H9 (cell line): Measurements from ENCODE around the gene MSANTD1. TPM values are rescaled to one million over a fixed set of nuclear protein-coding genes. Genes with fewer than 3 reads are reported as not detected.

ENCODE experiments used
- DNase-seq: peaks from one replicate; pipeline ENCODE4 v3.0.0-alpha.2; 2017
- H2AFZ ChIP-seq: one replicate; pipeline ENCODE4 v1.6.1; 2013; ENCODE audit warnings: mild to moderate bottlenecking, low read length, control low read depth, moderate library complexity
- H2AK5ac ChIP-seq: 2 replicates; pipeline ENCODE4 v1.6.1; 2013; ENCODE audit warnings: low read length, control low read depth, mixed read lengths; ENCODE audit not compliant: insufficient read length
- H2BK120ac ChIP-seq: one replicate; pipeline ENCODE4 v1.6.1; 2013; ENCODE audit warnings: low read depth, mild to moderate bottlenecking, low read length, control low read depth, inconsistent platforms; ENCODE audit not compliant: poor library complexity, severe bottlenecking
- H2BK12ac ChIP-seq: 2 replicates; pipeline ENCODE4 v1.6.1; 2013; ENCODE audit warnings: low read length, control low read depth, mixed read lengths, low read depth; ENCODE audit not compliant: insufficient read length
- H2BK15ac ChIP-seq: 2 replicates; pipeline ENCODE4 v1.6.1; 2013; ENCODE audit warnings: low read depth, low read length, control low read depth
- H2BK20ac ChIP-seq: one replicate; pipeline ENCODE4 v1.6.1; 2013; ENCODE audit warnings: low read depth, mild to moderate bottlenecking, low read length, control low read depth, inconsistent platforms; ENCODE audit not compliant: poor library complexity, severe bottlenecking
- H2BK5ac ChIP-seq: 2 replicates; pipeline ENCODE4 v1.6.1; 2013; ENCODE audit warnings: low read length, control low read depth, mixed read lengths; ENCODE audit not compliant: insufficient read length
- H3K14ac ChIP-seq: 2 replicates; pipeline ENCODE4 v1.6.1; 2013; ENCODE audit warnings: low read length, control low read depth; ENCODE audit not compliant: insufficient read depth
- H3K18ac ChIP-seq: 2 replicates; pipeline ENCODE4 v1.6.1; 2013; ENCODE audit warnings: low read depth, mild to moderate bottlenecking, mixed read lengths, low read length, control low read depth; ENCODE audit not compliant: insufficient read length
- H3K23ac ChIP-seq: 2 replicates; pipeline ENCODE4 v1.6.1; 2013; ENCODE audit warnings: low read length, control low read depth, mixed read lengths, low read depth; ENCODE audit not compliant: insufficient read length
- H3K23me2 ChIP-seq: 2 replicates; pipeline ENCODE4 v1.6.1; 2013; ENCODE audit warnings: low read depth, mild to moderate bottlenecking, mixed read lengths, low read length, control low read depth; ENCODE audit not compliant: insufficient read length, poor library complexity, severe bottlenecking
- H3K27ac ChIP-seq: 2 replicates; pipeline ENCODE4 v1.5.1; 2013; ENCODE audit warnings: low read length, control low read depth, mixed read lengths, low read depth; ENCODE audit not compliant: insufficient read length
- H3K27me3 ChIP-seq: 2 replicates; pipeline ENCODE4 v1.6.1; 2013; ENCODE audit warnings: low read length, control low read depth, inconsistent platforms; ENCODE audit not compliant: insufficient read depth
- H3K4ac ChIP-seq: 2 replicates; pipeline ENCODE4 v1.6.1; 2013; ENCODE audit warnings: low read depth, mild to moderate bottlenecking, control low read depth, inconsistent platforms, low read length, moderate library complexity
- H3K4me1 ChIP-seq: 2 replicates; pipeline ENCODE4 v1.6.1; 2013; ENCODE audit warnings: low read length, control low read depth, inconsistent platforms; ENCODE audit not compliant: insufficient read depth
- H3K4me2 ChIP-seq: 2 replicates; pipeline ENCODE4 v1.6.1; 2013; ENCODE audit warnings: low read length, control low read depth, mixed read lengths; ENCODE audit not compliant: insufficient read length, insufficient read depth
- H3K56ac ChIP-seq: 2 replicates; pipeline ENCODE4 v1.6.1; 2013; ENCODE audit warnings: low read depth, mild to moderate bottlenecking, mixed read lengths, low read length, control low read depth; ENCODE audit not compliant: insufficient read length
- H3K79me1 ChIP-seq: 2 replicates; pipeline ENCODE4 v1.6.1; 2013; ENCODE audit warnings: low read depth, mild to moderate bottlenecking, moderate library complexity, low read length, control low read depth, inconsistent platforms; ENCODE audit not compliant: insufficient read depth, poor library complexity, severe bottlenecking
- H3K79me2 ChIP-seq: 2 replicates; pipeline ENCODE4 v1.6.1; 2013; ENCODE audit warnings: low read length, control low read depth, inconsistent platforms; ENCODE audit not compliant: insufficient read depth
- H3K9ac ChIP-seq: 2 replicates; pipeline ENCODE4 v1.6.1; 2013; ENCODE audit warnings: low read length, control low read depth, mixed read lengths; ENCODE audit not compliant: insufficient read length; ENCODE audit errors: extremely low read depth
- H3K9me3 ChIP-seq: one replicate; pipeline ENCODE4 v1.6.1; 2013; ENCODE audit warnings: low read depth, low read length, inconsistent platforms; ENCODE audit not compliant: control insufficient read depth
- H3T11ph ChIP-seq: one replicate; pipeline ENCODE4 v1.6.1; 2013; ENCODE audit warnings: mild to moderate bottlenecking, low read length, control low read depth, inconsistent platforms
- H4K20me1 ChIP-seq: one replicate; pipeline ENCODE4 v1.6.1; 2013; ENCODE audit not compliant: control insufficient read depth, insufficient read length, insufficient read depth
- H4K5ac ChIP-seq: 2 replicates; pipeline ENCODE4 v1.6.1; 2013; ENCODE audit warnings: low read depth, mild to moderate bottlenecking, mixed read lengths, low read length, control low read depth; ENCODE audit not compliant: insufficient read length
- H4K8ac ChIP-seq: replicated peaks from 2 replicates; pipeline ENCODE4 v1.6.1; 2013; ENCODE audit warnings: low read length, control low read depth, mixed read lengths, low read depth; ENCODE audit not compliant: insufficient read length
- H4K91ac ChIP-seq: 2 replicates; pipeline ENCODE4 v1.6.1; 2013; ENCODE audit warnings: low read depth, mild to moderate bottlenecking, moderate library complexity, mixed read lengths, low read length, control low read depth; ENCODE audit not compliant: insufficient read length
- H3K27ac Mint-ChIP-seq, 3 experiments: 2 replicates in 2 of 3; 3 replicates in 1 of 3; pipeline ENCODE4 v1.8.0; 2020 to 2021; ENCODE audit warnings: mixed read lengths in 3 of 3, mild to moderate bottlenecking in 1 of 3, moderate library complexity in 1 of 3
- H3K27me3 Mint-ChIP-seq: 2 replicates; pipeline ENCODE4 v1.8.0; 2021; ENCODE audit warnings: low read depth, mild to moderate bottlenecking, moderate library complexity, mixed read lengths
- H3K36me3 Mint-ChIP-seq, 3 experiments: 2 replicates in 2 of 3; 3 replicates in 1 of 3; pipeline ENCODE4 v1.8.0; 2020 to 2021; ENCODE audit warnings: low read depth in 3 of 3, mixed read lengths in 3 of 3; ENCODE audit not compliant: insufficient read depth in 1 of 3
- H3K4me1 Mint-ChIP-seq, 2 experiments: 2 replicates each; pipeline ENCODE4 v1.8.0; 2020; ENCODE audit warnings: mixed read lengths in 2 of 2
- H3K4me3 Mint-ChIP-seq, 2 experiments: 2 replicates in 1 of 2; 3 replicates in 1 of 2; pipeline ENCODE4 v1.8.0; 2020 to 2021; ENCODE audit warnings: mild to moderate bottlenecking in 2 of 2, mixed read lengths in 2 of 2, moderate library complexity in 1 of 2
- H3K9me3 Mint-ChIP-seq, 2 experiments: 2 replicates in 1 of 2; 3 replicates in 1 of 2; pipeline ENCODE4 v1.8.0; 2020; ENCODE audit warnings: mild to moderate bottlenecking in 2 of 2, mixed read lengths in 2 of 2, moderate library complexity in 1 of 2
- WGBS: extraction: QIAGEN DNeasy Blood & Tissue Kit; methylation state at CpG from one replicate; pipeline ENCODE4 v1.1.7; 2013; ENCODE audit warnings: missing lambda C conversion rate, low lambda C conversion rate, mixed read lengths; ENCODE audit not compliant: insufficient read length; ENCODE audit errors: extremely low coverage; 5-methylcytosine and 5-hydroxymethylcytosine counted together
- total RNA-seq: library from RNA; stranded (reverse); gene quantifications from 2 replicates; pipeline ENCODE4 v1.2.1, GENCODE V29; 2021
- TF ChIP-seq, protein P1 (sequence below): fragments of 200-600 bp; sonication (generic); conservative IDR thresholded peaks from 3 replicates; pipeline ENCODE4 v1.8.0; 2021; ENCODE audit warnings: antibody characterized with exemption, mild to moderate bottlenecking

MSANTD1 gene
- total RNA-seq, 1 experiment from 2014 or later, result 0.83 TPM

DNA sequence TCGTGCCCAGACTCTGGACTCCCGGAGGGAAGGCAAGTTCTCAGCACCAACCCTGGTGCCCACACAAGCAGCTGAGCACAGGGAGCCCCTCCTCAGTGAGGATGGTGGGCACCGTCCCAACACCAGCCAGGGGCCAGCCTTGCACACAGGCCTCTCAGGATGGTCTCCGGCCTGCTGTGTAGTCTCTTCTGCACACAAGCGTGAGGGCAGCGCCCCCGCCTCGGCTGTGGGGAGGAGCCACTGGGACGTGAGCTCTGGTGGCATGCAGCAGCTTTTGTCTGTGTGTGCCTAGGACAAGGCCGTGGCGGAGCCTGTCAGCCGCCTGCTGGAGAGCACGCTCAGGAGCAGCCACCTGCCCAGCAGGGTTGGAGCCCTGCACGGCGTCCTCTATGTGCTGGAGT lies 16.1 kb upstream of the MSANTD1 start:
- peaks cover 3% of the 10 kb centered on the region; the same call in 1 of the 2 replicates for H3K4me1 ChIP-seq
- Mint-ChIP-seq H3K27ac (no peak overlapping the region), H3K27me3 (peaks cover 35% of the 10 kb centered on the region), H3K36me3 (peaks cover 55 to 76% (median 74%) of the 10 kb centered on the region in 3 experiments), H3K9me3 (peaks cover 3 to 7% of the 10 kb centered on the region in 2 experiments; a peak in 3 of 5 replicates), H3K4me1 (peaks cover 7 to 15% of the 10 kb centered on the region in 2 experiments), H3K4me3 (no peak overlapping the region)
- no peak overlapping the region for H2BK120ac ChIP-seq
- no peak overlapping the region for H4K5ac ChIP-seq
- no peak overlapping the region for H3K27ac ChIP-seq
- H4K20me1 ChIP-seq, result peaks cover 5% of the 10 kb centered on the region
- no peak overlapping the region for H3K23ac ChIP-seq
- H4K91ac ChIP-seq, result no peak overlapping the region
- no peaks in the 10 kb centered on the region; the same call in 1 of the 2 replicates for H3K27me3 ChIP-seq
- no peaks in the 10 kb centered on the region for H3K23me2 ChIP-seq
- H2BK15ac ChIP-seq, result no peak overlapping the region
- H3K18ac ChIP-seq, result no peak overlapping the region
- H2AFZ ChIP-seq, result no peak overlapping the region
- H4K8ac ChIP-seq, result no peak overlapping the region
- no peak overlapping the region for H3K4ac ChIP-seq
- H2BK5ac ChIP-seq, result no peak overlapping the region
- no peak overlapping the region for H2BK20ac ChIP-seq
- no peak overlapping the region for H2BK12ac ChIP-seq
- TF ChIP-seq, protein P1, sequence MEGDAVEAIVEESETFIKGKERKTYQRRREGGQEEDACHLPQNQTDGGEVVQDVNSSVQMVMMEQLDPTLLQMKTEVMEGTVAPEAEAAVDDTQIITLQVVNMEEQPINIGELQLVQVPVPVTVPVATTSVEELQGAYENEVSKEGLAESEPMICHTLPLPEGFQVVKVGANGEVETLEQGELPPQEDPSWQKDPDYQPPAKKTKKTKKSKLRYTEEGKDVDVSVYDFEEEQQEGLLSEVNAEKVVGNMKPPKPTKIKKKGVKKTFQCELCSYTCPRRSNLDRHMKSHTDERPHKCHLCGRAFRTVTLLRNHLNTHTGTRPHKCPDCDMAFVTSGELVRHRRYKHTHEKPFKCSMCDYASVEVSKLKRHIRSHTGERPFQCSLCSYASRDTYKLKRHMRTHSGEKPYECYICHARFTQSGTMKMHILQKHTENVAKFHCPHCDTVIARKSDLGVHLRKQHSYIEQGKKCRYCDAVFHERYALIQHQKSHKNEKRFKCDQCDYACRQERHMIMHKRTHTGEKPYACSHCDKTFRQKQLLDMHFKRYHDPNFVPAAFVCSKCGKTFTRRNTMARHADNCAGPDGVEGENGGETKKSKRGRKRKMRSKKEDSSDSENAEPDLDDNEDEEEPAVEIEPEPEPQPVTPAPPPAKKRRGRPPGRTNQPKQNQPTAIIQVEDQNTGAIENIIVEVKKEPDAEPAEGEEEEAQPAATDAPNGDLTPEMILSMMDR, result no peak
- WGBS, result no CpG with 5 or more reads among the region's 15 CpGs
- DNase-seq, result no peak
- no peaks in the 10 kb centered on the region for H3K79me2 ChIP-seq
- no peak overlapping the region for H3K9ac ChIP-seq
- H3K14ac ChIP-seq, result no peak overlapping the region
- H3K56ac ChIP-seq, result no peak overlapping the region
- H3K4me2 ChIP-seq, result no peak overlapping the region
- H3T11ph ChIP-seq, result no peak overlapping the region
- H2AK5ac ChIP-seq, result no peak overlapping the region
- no peaks in the 10 kb centered on the region for H3K79me1 ChIP-seq
- H3K9me3 ChIP-seq, result no peaks in the 10 kb centered on the region
